Activated CD4-positive, alpha-beta T cell treated with anti-CD3 and anti-CD28 coated beads, Interleukin-2, amount 50 U/mL, for 1 hour (primary cell): ENCODE results near the gene SLC22A12.

ENCODE experiments used
- DNase-seq: peaks from one replicate; pipeline ENCODE4 v3.0.0-alpha.2; 2020

SLC22A12 gene

DNA sequence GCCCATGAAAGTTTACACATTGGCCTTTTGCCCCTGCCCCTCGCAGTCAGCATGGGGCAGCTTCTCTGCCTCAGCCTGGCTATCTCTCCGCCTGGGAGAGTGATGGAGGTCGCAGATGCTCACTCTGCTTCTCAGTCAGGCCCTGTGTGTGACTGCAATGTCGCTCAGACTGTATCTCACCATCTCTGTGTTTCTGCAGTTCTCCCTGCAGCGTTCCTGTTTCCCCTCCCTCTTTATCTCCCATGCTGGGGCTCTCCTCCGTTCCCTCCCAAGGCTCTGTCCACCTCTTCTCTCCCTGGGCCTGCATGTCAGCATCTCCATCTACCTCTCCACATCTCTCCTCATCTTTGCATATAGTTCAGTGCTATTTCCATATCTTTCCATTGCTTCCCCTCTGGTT is 38.1 kb downstream of the SLC22A12 start:
- DNase-seq, result no peak

GRCh38 chr11:64629796-64630562 is 39.0 kb downstream of the SLC22A12 start:
- no peak for DNase-seq

GRCh38 chr11:64631675-64632074 is 40.7 kb downstream of the SLC22A12 start:
- DNase-seq, result no peak

DNA sequence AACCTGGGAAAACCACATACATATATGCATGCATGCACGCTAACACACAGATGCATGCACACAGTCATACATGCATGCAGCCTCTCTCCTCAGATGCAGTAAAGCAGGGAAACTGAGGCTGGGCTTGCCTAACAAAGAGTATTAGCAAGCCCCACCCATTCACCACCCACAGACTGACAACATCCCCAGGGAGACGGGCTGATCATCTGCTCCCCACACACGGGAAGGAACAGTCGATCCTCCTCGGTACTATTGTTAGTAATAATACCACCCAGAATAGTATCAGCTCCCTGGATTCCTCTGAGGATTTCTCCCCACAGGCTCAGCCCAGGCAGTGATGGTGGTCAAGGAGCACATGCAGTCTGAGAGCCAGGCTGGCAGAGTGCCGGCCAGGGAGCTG is 41.2 kb downstream of the SLC22A12 start:
- no peak for DNase-seq

- DNase-seq, result no peak
These were observed 41.6 kb downstream of the SLC22A12 start for GRCh38 chr11:64632654-64633053.

DNA sequence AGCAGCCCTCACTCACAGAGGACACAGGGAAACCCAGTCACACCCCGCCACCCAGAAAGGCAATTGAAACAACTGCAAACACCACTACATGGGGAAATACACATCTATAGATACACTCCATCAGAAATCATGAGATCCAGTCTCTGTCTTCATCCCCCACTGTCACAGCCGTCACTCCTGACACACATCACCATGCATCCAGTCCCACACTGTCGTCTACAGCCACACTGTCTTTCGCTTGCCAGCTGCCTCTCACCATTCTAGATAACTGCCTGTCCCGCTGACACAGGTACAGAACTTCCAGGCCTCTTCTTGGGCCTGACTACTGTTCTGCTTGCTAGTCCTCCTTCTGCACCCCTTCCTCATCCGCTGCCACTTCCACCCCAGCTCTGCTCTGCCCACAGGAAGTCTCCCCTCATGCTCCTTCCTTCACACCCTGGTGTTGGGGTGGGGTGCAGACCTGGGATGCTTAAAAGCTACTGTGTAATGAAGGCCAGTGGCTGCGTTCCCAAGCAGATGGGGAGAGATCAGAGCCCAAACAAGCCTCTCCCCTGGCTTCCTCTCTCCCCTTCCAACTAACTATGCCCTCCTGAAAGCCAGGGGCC is 42.6 kb downstream of the SLC22A12 start:
- no peak for DNase-seq

DNA sequence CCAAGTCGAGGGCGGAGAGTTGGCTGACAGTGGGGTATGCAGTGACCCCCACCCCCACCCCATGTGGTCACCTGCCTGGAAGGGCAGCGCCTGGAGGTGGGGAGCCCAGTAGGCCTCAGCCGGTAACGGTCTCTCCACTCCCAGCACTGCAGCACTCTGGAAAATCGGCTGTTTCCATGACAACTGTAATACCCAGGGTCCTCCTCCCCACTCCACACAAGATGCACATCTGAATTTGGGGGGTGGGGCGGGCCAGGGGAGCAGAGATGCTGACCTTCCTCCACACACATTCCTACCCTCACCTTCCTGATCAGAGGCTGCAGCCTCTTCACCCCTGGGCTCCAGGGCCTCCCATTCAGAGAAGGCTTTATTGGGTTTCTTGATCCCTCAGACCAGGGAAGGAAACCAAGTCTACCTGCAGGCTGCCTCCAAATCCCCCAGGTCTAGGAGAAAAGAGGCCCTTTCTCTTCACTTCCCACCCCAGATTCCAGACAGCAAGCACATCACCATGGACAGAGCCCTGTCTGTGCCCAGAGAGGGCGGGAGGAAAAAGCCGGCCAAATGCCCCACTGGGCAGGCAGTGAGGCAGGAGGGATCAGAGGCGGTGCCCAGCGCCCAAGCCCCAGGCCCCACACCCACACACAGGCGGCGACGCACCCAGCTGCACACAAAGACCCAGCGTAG is 46.5 kb downstream of the SLC22A12 start:
- DNase-seq, result no peak

DNA sequence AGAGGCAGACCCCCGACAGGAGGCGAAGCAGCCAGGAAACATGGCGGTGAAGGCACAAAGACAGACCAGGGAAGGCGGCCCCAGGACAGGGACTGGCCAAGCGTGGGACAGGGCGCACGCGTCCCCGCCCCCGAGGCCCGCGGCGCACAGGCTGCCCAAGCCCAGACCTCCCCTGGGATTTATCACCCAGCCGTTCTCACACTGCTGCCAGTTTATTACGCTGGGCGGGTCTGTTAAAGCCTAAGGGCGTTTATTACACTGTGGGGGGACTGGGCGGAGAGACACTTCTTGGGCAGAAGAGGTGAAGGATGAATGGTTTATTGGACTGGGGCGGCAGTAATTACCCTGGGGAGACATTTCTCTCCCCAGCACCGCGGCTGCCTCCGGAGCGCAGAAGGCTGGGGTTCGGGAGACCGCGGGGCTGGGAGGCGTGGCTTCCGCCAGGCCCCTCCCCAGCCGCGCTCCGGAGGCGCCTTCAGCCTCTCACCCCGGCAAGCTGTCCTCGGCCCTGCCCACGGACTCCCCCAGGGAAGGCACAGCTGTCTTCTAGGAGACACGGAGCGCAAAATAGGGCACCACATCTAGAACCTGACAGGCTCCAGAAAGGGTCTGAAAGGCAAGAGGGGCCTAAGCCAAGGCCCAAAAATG is 47.1 kb downstream of the SLC22A12 start:
- DNase-seq, result no peak

- DNase-seq, result no peak
These were observed 47.8 kb downstream of the SLC22A12 start for GRCh38 chr11:64638829-64639228.

- DNase-seq, result no peak
These were observed 48.9 kb downstream of the SLC22A12 start for GRCh38 chr11:64639885-64640284.

- no peak for DNase-seq
These were observed 50.8 kb downstream of the SLC22A12 start for GRCh38 chr11:64641596-64642417.

GRCh38 chr11:64642418-64642735 is 51.4 kb downstream of the SLC22A12 start:
- no peak for DNase-seq

DNA sequence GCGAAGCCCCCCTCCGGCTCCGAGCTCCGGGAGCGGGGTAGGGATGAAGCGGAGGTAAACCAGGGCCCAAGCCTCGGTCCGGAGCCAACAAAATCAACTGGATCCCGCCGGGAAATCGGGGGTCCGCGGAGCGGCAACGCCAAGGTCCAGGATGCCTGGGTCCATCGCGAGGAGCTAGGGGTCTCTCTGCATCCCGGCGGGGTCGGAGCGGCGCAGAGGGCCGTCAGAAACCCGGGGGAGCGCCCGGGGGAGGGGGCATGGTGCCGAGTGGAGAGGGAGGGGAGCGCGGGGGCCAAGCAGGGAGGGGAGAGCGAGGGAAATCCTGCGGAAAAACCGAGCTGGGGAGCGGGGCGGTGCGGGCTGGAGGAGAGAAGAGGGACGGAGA is 51.8 kb downstream of the SLC22A12 start:
- DNase-seq, result no peak

GRCh38 chr11:64643256-64643881 is 52.3 kb downstream of the SLC22A12 start:
- no peak for DNase-seq

DNA sequence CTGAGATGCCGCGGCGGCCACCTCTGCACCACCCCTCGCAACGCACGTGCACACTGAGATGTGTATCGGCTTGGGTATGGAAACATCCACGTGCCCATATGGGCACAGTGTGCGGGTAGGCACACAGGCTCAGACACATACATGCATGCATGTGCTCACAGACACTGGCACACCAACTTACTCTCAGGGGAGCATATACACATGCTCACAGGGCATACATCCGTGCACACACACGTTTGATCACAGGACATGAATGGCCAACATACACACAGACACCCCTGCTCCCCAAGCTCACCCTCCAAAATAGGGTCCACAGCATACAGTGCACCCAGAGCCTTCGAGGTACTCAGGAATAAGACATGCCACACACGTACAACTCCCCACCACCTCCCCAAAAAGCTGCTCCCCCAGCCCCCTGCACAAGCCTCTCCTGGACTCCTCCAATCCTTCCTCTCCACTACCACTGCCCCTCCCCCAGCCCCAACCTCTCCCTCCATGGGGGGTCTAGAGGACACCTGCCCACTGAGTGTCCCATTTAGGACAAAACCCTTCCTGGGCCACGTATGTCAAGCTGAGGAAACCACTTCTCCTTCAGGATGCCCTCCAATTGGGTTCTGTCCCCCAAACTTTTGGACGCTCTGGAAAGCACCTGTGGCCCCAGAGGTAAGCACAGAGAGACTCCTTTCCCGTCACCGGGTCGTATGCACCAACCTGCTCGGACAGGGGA is 53.1 kb downstream of the SLC22A12 start:
- DNase-seq, result no peak

DNA sequence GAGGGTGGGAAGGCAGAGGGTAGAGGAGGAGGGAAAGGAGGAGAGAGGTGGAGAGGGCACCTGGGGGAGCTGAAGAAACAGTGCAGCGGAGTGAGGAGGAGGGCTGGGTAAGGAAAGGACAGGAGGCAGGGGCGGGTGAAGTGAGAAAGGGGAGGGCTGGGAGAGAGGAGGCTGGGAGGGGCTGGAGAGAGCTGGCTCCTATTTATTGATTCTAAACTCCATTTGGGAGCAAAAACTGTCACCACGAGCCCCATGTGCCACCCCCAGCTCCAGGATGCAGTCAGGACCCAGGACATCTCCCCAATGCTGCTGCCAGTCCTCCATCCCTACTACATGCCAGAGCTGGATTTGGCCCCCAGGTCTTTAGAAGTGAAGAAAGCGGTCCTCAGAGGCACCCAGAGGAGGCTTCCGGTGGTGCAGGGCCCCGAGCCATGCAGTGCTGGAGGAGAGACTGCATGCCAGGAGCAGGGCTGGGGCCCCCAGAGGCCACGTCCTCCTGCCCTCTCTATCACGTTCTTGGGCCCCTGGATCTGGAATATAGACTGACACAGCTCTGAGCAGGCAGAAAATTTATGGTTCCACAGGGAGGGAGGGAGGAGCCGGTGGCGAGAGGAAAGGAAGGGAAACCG is 53.7 kb downstream of the SLC22A12 start:
- no peak for DNase-seq

DNA sequence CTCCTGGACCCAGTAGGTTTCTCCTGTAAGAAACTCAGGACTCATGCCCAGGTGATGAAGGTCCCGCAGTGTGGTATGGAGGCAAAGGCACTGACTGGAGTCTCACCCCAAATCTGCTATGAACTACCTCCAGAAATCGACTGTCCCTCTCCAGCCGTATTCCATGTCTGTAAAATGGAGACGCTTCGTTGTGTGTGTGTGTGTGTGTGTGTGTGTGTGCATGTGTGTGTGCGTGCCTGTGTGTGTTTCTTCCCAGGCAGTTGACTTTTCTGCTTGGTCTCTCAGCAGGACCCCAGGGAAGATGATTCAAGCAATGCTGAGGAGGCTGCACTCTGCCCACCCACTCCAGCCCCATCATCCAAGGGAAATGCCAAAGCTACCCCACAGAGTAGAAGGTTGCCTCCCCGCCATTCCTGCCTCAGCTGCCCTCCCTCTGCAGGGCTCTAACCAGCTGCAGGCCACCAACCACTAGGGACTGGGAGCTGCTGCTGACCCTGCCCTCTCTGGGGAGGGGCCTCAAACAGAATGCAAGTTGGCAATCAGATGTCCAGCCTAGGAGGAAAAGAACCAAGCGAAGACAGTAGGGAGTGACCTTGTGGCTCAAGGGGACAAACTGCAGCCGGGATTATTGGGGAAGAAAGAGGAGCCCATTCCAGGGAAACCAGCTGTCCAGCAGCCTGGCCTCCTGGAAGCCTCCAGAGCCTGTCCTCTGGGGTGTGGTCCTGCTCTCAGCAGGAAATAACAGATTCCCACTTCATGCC is 56.2 kb downstream of the SLC22A12 start:
- no peak for DNase-seq

DNA sequence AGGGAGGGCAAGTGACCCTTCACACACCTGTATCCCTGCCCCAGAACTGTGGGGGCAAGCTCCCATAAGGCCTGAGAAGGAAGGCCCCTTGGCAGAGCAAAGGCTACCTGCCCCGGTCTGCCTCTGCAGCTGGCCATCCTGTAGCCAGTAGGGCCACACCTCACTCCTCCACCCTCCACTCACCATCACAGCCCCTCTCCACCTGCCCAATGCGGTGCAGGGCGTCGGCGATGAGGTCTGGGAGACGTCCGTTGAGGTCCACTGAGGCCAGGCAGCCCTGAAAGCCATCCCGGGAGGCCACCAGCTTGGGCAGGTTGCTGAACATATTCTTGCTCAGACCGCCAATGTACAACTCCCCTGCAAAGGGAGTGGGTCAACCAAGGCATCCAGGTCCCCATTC is 57.5 kb downstream of the SLC22A12 start:
- DNase-seq, result no peak

GRCh38 chr11:64649291-64649697 is 58.3 kb downstream of the SLC22A12 start:
- no peak for DNase-seq

GRCh38 chr11:64650923-64651523 is 60.0 kb downstream of the SLC22A12 start:
- no peak for DNase-seq
